GM21717 (cell line): ENCODE measurements around the gene MIER2.
"Not testable (repeated sequence)": the region's sequence is repeated elsewhere in the genome, so short reads cannot be mapped to it uniquely, and the experiment has no call there.

Experiments used
- ATAC-seq: cut with Tn5 transposase; IDR thresholded peaks from one replicate; pipeline ENCODE4 v1.9.1; 2021; ENCODE audit warnings: mild to moderate bottlenecking, moderate library complexity; ENCODE audit not compliant: unreplicated experiment

MIER2 gene

GRCh38 chr19:362683-363082 is 18.1 kb upstream of the MIER2 start:
- ATAC-seq, result no peak

- ATAC-seq, result no peak
These were observed 17.6 kb upstream of the MIER2 start for GRCh38 chr19:362154-362553.

GRCh38 chr19:359653-359925 is 15.0 kb upstream of the MIER2 start:
- no peak for ATAC-seq

GRCh38 chr19:355536-355935 is 10.9 kb upstream of the MIER2 start:
- ATAC-seq, result not testable (repeated sequence)

DNA sequence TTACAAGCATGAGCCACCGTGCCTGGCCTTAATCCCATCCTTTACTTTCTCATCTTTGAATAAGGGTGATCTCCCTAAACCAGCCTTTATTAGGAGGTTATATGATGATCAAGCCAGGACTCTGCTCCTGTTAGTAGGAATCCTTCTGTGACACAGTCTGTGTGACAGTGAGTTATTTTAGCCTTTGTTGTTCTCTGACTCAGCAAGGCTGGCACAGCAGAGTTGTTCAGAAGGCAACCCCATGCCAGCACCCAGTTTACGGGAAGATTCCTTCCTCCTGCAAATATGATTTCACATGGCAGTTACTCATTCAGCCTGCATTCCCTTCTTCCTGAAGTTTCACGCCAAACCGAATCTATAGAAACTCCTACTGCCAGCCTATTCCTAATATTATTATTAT is 10.5 kb upstream of the MIER2 start:
- ATAC-seq, result no peak

- no peak for ATAC-seq
These were observed 7.5 kb upstream of the MIER2 start for GRCh38 chr19:351976-352625.

GRCh38 chr19:347946-348861 is 3.6 kb upstream of the MIER2 start:
- ATAC-seq, result no peak

DNA sequence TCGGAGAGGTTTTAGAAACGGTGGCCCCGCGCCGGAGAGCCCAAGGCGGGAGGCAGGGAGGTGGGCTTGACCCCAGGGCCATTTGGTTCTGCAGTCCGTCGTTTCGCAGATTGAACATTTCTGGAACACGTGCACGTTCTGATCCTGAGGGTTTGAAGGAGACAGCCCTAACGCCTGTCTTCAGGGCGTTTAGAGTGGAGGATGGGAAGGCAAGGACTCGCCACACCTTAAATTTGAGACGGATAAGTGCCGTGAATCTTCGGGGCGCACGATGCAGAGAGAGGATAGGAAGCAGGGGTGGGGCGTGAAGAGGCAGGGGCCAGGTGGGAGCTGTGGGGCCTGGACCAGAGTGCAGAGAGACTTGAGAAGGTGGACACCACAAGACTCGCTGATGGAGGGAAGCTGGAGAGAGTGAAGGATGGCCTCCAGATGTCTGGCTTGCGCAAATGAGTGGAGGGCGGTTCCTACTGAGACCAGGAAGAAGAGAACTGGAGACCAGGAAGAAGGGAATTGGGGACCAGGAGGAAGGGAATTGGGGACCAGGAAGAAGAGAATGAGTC is 804 bp upstream of the MIER2 start:
- no peak for ATAC-seq

DNA sequence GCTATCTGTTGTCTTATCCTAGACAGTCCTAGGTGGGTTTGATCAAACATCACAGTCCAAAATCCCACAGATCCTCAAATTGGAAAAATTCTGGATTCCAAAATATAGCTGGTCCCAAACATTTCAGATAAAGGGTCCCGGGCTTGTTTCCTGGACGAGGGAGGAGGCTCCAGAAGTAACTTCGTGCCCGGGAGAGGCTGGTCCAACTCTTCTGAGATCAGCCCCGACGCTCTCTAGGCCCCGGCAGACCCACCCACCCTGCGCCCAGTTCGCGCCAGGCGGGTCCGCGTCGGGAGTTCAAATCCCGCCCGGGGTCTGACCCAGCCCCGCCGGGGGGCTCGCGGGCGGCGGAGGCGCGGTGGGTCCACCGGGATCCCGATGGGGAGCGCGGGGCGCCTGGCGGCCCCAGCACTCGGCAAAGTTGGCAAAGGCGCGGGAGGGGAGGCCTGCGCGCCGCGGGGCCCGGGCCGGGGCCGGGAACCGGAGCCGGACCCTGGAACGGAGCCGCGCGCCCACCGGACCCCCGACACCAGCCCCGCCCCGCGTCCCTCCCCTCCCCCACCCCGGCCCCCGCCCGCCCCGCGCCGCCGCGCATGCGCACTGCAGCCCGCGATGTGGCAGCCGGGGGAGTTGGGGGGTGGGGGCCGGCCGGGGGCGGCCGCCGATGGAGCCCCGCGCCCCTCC is 513 bp downstream of the MIER2 start:
- peak; percentile 18 for ATAC-seq

DNA sequence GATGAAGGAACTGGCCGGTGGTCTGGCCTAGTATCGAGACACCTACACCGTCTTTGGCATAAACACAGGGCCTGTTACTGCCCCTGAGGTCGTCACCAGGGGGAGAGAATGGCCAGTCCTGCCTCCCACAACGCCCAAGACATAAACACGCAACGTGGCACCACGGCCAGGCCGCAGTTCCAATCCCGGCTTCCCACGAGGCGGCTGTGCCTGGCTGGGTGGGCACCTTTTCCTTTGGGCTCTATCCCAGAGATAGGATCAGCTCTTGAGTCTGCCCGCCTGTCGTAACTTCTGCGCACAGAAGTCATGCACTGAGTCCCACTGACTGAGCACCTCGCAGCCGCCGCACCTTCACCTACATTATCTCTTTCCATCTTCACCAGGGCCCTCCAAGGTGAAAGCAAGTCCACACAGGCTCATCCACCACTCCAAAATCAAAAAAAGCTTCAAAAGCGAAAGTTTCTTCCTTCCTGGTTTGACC is 1.1 kb downstream of the MIER2 start:
- no peak for ATAC-seq

- ATAC-seq, result no peak
These were observed 1.7 kb downstream of the MIER2 start for GRCh38 chr19:342801-343421.

DNA sequence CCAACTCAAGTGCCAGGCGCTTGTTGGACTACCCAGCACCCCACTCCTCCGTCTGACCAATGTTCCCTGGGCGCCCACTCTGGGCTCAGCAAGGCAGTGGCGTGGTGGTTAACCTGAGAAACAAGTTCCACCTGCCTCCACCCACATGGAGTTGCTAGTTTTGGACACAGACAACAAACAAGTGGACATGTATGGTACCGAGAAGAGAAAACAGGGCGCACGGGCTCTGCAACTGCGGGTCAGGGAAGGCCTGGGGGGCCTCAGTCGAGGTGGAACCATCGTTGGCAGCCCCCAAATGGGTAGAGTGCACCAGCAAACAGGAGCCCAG is 2.5 kb downstream of the MIER2 start:
- no peak for ATAC-seq

GRCh38 chr19:341386-342127 is 3.0 kb downstream of the MIER2 start:
- no peak for ATAC-seq

GRCh38 chr19:340620-341385 is 3.8 kb downstream of the MIER2 start:
- ATAC-seq, result no peak

DNA sequence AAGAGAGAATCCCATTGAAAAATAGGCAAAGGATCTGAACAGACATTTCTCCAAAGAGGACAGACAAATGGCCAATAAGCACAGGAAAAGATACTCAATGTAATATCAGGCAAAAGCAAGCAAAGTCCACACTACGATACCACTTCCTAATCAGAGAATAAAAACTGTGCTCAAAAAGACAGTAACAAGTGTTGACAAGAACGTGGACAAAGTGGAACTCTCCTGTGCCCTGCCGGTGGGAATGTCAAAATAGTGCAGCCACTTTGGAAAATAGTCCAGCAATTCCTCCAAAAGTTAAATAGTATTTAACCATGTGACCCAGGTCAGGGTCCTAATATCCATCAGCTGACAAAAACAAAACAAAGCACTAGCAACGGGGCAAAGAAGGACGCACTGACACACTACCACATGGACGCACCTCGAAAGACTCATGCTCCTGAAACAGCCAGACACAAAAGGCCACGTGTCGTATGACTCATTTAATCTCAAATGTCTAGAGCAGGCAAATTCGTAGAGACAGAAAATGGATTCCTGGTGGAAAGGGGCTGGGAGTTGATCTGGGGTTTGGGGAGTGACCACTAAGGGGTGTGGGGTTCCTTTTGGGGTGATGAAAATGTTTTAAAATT is 5.2 kb downstream of the MIER2 start:
- ATAC-seq, result no peak

DNA sequence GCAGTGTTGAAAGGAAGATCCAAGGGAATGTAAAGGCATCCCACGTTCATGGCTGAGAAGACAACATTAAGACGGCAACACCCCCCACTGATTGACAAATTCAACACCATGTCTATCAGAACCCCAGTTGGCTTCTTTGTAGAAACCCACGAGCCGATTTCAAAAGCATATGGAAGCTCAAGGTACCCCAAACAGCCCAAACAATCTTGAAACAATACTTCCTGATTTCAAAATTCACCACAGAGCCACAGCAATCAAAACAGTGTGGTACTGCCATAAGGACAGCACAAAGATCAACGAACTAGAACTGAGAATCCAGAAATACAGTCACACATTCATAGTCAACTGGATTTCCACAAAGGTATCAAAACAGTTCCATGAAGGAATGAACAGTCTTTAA is 6.2 kb downstream of the MIER2 start:
- ATAC-seq, result no peak

DNA sequence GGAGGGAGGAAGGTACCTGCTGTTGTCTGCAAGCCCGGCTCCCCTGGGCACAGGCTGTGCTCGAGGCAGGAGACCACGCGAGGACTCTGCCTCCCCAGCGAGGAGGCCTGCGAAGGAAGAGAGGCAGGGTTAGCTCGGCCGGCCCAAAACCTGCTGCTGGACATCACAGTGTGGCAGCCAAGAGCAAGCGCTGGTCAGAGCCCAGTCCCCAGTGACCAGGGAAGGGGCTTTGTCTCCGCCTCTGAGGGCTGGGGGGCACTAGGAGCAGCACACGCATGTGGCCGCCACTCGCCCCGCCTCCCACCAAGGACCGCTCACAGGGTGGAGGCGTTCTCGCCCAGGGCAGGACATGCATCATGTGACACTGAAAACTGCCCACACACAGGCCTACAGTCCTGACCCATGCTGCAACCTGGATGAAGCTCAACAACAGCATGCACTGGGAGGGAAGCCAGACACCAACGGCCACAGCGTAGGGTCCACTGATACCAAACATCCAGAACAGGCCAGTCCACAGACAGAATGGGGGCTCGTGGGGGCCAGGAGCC is 8.5 kb downstream of the MIER2 start:
- no peak for ATAC-seq

DNA sequence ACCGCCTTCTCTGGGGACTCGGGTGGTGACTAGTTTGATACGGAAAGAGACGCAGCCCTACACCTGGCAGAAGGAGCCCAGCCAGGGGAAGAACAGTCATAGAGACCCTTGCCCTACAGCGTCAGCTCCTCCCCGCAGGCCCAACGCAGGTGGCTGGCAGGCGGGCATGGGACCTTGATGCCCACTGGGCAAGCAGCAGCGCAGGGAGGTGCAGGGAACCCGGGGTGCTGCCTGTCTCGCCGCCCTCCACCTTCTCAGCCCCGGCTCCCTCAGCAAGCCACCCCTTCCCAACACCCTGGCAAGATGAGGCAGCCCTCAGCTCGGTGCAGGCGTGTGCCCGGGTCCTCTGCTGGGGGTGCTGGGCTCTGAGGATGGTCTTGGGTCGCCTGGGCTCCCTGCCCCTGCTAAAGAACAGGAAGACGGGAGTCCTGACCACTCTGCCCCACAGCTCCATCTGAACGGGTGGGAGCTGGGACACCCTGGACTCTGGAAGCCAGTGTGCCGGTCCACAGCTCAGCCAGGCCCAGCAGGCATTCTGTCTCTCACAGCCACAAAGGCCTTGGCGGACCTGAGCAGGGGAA is 9.0 kb downstream of the MIER2 start:
- ATAC-seq, result no peak

DNA sequence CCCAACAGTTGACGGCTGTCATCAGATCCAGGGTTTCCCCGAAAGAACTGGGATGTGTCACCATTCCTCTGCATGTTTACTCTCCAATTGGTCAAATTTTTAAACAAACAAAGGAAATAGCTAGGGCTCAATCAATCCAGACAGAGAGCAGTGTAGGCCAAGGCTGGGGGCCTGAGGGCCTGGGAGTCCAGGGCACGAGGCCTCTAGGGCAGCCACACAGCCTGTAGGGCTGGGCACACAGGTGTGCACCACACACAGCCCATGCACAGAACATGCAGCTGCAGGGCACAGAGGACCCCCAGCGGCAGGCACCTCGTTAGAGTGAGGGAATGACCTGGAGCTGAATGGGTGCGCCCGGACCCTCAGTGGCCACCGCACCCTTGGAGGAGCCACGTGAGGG is 9.5 kb downstream of the MIER2 start:
- no peak for ATAC-seq
